ENCODE measurements around the gene AP3M1. TPM values are rescaled to one million over a fixed set of nuclear protein-coding genes. Genes with fewer than 3 reads are reported as not detected.

The AP3M1 gene
- total and polyA plus RNA-seq, 8 donors: 3.5 to 28.1 (median 11.5) TPM

DNA sequence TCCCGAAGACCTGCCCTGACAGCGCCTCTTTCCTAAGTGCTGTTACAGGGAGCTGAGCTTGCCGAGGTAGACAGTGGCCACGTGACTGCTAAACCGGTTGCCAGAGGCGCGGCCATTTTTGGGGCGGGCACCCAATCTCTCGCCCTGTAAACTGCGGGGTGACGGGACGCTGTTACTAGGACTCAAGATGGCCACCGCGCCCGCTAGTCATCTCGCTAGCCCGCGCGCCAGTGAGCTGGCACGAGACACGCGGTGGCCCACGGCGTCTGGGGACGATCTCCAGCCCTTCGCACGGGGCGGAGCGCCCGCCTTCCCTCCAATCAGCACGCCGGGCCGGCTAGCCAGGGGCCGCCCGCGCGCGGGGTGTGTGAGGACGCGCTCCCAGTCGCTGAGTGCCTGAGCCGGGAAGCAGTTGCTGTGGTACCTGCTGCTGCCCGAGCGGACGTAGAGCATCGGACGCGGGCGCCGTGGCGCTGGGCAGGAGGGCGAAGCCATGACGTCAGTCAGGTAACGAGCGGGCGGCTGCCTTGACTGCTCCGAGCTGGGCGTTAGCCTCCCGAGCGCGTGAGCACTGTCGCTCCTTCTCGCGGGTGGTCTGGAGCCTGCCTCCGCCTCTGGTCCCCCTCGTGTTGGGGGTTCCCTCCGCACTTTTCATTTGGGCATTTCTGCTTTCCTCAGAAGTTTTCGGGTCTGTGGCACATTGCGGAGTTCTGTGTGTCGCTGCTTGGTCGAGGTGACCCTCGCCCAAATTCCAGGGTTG, 25.9 kb upstream of the AP3M1 start:
- peak in 2 of 4 donors; percentile 57 to 59 for TF ChIP-seq POLR2A (IDR thresholded peaks at IDR 0.05)
- TF ChIP-seq, protein P1, sequence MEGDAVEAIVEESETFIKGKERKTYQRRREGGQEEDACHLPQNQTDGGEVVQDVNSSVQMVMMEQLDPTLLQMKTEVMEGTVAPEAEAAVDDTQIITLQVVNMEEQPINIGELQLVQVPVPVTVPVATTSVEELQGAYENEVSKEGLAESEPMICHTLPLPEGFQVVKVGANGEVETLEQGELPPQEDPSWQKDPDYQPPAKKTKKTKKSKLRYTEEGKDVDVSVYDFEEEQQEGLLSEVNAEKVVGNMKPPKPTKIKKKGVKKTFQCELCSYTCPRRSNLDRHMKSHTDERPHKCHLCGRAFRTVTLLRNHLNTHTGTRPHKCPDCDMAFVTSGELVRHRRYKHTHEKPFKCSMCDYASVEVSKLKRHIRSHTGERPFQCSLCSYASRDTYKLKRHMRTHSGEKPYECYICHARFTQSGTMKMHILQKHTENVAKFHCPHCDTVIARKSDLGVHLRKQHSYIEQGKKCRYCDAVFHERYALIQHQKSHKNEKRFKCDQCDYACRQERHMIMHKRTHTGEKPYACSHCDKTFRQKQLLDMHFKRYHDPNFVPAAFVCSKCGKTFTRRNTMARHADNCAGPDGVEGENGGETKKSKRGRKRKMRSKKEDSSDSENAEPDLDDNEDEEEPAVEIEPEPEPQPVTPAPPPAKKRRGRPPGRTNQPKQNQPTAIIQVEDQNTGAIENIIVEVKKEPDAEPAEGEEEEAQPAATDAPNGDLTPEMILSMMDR (IDR thresholded peaks at IDR 0.05): no peak
- TF ChIP-seq EP300 (IDR thresholded peaks at IDR 0.05): no peak
- TF ChIP-seq POLR2AphosphoS5 (IDR thresholded peaks at IDR 0.05): peak; percentile 44 to 94 (median 90)
- intact Hi-C loops (cut with DNase I; ENCODE audit: low total_unique reads): no loop called here
- Histone ChIP-seq H3K9me3 (no peaks in the 10 kb centered on the region), H3K27me3 (no peaks in the 10 kb centered on the region), H3K27ac (peak overlapping the region; percentile 87 to 92 (median 91)), H3K4me1 (peaks cover 5 to 24% (median 16%) of the 10 kb centered on the region in 4 donors), H3K4me3 (peak overlapping the region; percentile 57 to 73 (median 72)), H3K36me3 (no peaks in the 10 kb centered on the region)
- DNase-seq: peak; percentile 97
- WGBS, 5 donors: 0 to 2% (median 0%) methylated on average over 21 to 72 of the region's 72 CpGs

DNA sequence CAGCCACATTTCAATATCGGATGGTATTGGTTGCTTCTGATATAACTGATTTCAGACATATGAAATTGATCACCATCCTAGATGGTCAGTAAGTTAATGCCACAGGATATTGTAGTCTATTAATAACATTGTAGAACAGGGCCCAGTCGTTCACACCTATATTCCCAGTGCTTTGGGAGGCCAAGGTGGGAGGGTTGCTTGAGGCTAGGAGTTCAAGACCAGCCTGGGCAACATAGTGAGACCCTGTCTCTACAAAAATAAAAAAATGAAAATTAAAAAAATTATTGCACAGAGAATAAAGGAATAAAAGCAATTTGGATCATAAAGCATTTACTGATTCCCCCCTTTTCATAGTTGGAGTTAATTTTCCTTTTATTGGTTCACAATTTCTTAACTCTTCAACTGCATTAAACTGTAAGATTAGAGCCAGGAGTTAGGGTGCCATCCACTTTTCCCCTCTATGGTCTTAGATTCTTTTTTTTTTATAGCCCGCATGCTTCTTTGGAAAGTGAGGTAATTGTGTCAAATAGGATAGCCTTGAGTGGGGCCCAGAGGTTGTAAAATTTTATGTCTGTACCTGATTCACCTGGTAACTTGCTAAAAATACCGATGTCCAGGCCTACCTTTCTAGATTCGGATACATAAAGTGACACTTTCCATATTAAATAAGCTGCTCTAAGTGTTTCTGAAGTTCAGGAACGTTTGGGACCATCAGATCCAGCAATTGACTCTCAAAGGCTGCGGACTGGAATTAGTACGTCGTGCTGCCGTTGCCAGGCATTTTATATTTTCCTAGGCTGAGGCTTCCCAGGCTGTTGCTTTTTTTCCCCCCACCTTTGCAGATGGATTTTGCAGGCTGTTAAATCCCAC, 25.1 kb upstream of the AP3M1 start:
- peak overlapping the region; percentile 57 to 73 (median 72) for H3K4me3 ChIP-seq
- 21 to 28% (median 25%) methylated on average over 10 of the region's 10 CpGs for WGBS, 5 donors
- peak overlapping the region; percentile 87 to 92 (median 91) for H3K27ac ChIP-seq
- TF ChIP-seq, protein P1 (IDR thresholded peaks at IDR 0.05): no peak
- no peak for TF ChIP-seq POLR2A (IDR thresholded peaks at IDR 0.05)
- no peak for TF ChIP-seq EP300 (IDR thresholded peaks at IDR 0.05)
- TF ChIP-seq POLR2AphosphoS5 (IDR thresholded peaks at IDR 0.05): no peak
- no peaks in the 10 kb centered on the region for H3K9me3 ChIP-seq
- intact Hi-C loops (cut with DNase I; ENCODE audit: low total_unique reads): no loop called here
- no peaks in the 10 kb centered on the region for H3K36me3 ChIP-seq
- no peaks in the 10 kb centered on the region for H3K27me3 ChIP-seq
- peaks cover 5 to 28% (median 16%) of the 10 kb centered on the region in 4 donors for H3K4me1 ChIP-seq
- DNase-seq: no peak

DNA sequence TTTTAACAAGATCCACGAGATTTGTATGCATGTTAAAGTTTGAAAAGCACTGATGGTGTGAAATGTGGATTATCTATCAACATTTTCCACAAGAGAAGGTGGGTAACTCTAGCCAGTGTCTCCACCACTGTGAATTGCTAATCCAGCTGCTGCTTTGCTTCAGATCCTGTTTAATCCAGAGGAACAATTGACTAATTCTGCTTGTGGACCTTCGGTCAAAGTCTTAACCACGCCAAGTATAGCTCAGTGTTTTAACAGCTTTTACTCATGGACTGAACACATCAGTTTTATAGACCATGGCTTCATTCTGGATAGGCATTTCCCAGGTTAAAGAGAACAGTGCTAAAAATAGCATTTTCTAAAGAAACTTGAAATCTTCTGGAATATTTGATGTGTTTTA, 23.9 kb upstream of the AP3M1 start:
- DNase-seq: no peak
- no peaks in the 10 kb centered on the region for H3K27me3 ChIP-seq
- WGBS, 5 donors: 45 to 89% (median 67%) methylated on average over 3 of the region's 3 CpGs
- peaks cover 8 to 32% (median 17%) of the 10 kb centered on the region in 4 donors for H3K4me1 ChIP-seq
- no peaks in the 10 kb centered on the region for H3K9me3 ChIP-seq
- no peak for TF ChIP-seq POLR2AphosphoS5 (IDR thresholded peaks at IDR 0.05)
- TF ChIP-seq, protein P1 (IDR thresholded peaks at IDR 0.05): no peak
- TF ChIP-seq POLR2A (IDR thresholded peaks at IDR 0.05): no peak
- no peak for TF ChIP-seq EP300 (IDR thresholded peaks at IDR 0.05)
- H3K27ac ChIP-seq: no peak overlapping the region
- no peak overlapping the region for H3K4me3 ChIP-seq
- H3K36me3 ChIP-seq: no peaks in the 10 kb centered on the region
- intact Hi-C loops (cut with DNase I; ENCODE audit: low total_unique reads): no loop called here

DNA sequence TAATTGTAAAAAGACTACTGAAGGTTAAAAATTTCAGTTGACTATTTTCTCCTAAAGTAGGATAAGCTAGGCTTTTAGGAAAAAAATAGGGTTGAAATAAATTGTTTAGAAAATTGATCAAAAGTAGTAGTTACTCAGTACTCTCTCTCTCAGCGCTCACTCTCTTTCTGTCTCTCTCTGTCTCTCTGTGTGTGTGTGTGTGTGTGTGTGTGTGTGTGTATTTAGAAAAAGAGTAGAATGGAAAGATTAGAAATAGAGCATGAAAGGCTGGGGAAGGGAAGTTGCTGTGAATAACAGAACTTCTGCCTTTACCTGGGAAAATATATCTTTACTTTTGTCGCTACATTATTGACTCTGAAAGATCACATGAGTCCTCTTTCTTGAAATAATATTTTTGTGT, 21.0 kb upstream of the AP3M1 start:
- WGBS, 5 donors: 37 to 82% (median 57%) methylated on average over 2 of the region's 2 CpGs
- H3K36me3 ChIP-seq: no peaks in the 10 kb centered on the region
- TF ChIP-seq POLR2A (IDR thresholded peaks at IDR 0.05) (no peak), EP300 (IDR thresholded peaks at IDR 0.05) (no peak), POLR2AphosphoS5 (IDR thresholded peaks at IDR 0.05) (no peak)
- TF ChIP-seq, protein P1 (IDR thresholded peaks at IDR 0.05): no peak

More for the DNA sequence above, 21.0 kb upstream of the AP3M1 start:
- DNase-seq: no peak
- peaks cover 0 to 37% (median 18%) of the 10 kb centered on the region in 4 donors for H3K4me1 ChIP-seq
- no peaks in the 10 kb centered on the region for H3K27me3 ChIP-seq
- intact Hi-C loops (cut with DNase I; ENCODE audit: low total_unique reads): no loop called here
- H3K9me3 ChIP-seq: no peaks in the 10 kb centered on the region
- no peak overlapping the region for H3K27ac ChIP-seq
- no peak overlapping the region for H3K4me3 ChIP-seq
